Trophoblast cell (in vitro differentiated cells and primary cell): ENCODE measurements around the gene PLA2G2D.

Experiments
- DNase-seq, 2 donors: peaks; one replicate each; pipeline ENCODE4 v3.0.0-alpha.2; 2016
- H2AFZ ChIP-seq: 2 replicates; pipeline ENCODE4 v1.6.1; 2013; ENCODE audit warnings: low read length, moderate library complexity, mild to moderate bottlenecking; ENCODE audit not compliant: insufficient read depth, poor library complexity
- H2AK5ac ChIP-seq: 2 replicates; pipeline ENCODE4 v1.6.1; 2013; ENCODE audit warnings: mild to moderate bottlenecking, low read length
- H2BK120ac ChIP-seq: 2 replicates; pipeline ENCODE4 v1.6.1; 2013; ENCODE audit warnings: low read length, mild to moderate bottlenecking, moderate library complexity; ENCODE audit not compliant: insufficient read depth, poor library complexity
- H2BK12ac ChIP-seq: 2 replicates; pipeline ENCODE4 v1.6.1; 2013; ENCODE audit warnings: mild to moderate bottlenecking, low read length, moderate library complexity
- H2BK5ac ChIP-seq: 2 replicates; pipeline ENCODE4 v1.6.1; 2013; ENCODE audit warnings: low read length, low read depth, moderate library complexity, mild to moderate bottlenecking; ENCODE audit not compliant: poor library complexity
- H3K14ac ChIP-seq: 2 replicates; pipeline ENCODE4 v1.6.1; 2013; ENCODE audit warnings: mild to moderate bottlenecking, low read length
- H3K18ac ChIP-seq: 2 replicates; pipeline ENCODE4 v1.6.1; 2013; ENCODE audit warnings: mild to moderate bottlenecking, low read length
- H3K23ac ChIP-seq: 2 replicates; pipeline ENCODE4 v1.6.1; 2013; ENCODE audit warnings: low read length
- H3K27ac ChIP-seq: 2 replicates; pipeline ENCODE4 v1.5.1; 2013; ENCODE audit warnings: low read depth, mild to moderate bottlenecking, inconsistent platforms, low read length, moderate library complexity
- H3K27me3 ChIP-seq: 2 replicates; pipeline ENCODE4 v1.6.1; 2013; ENCODE audit warnings: inconsistent platforms, mild to moderate bottlenecking, low read length, moderate library complexity; ENCODE audit not compliant: insufficient read depth
- H3K36me3 ChIP-seq, 2 experiments: 1 replicate in 1 of 2; 2 replicates in 1 of 2; pipeline ENCODE4 v1.6.1; 2013; ENCODE audit warnings: low read length in 2 of 2, mild to moderate bottlenecking in 2 of 2, moderate library complexity in 1 of 2; ENCODE audit not compliant: insufficient read depth in 2 of 2, control insufficient read depth in 1 of 2
- H3K4ac ChIP-seq: 2 replicates; pipeline ENCODE4 v1.6.1; 2013; ENCODE audit warnings: low read depth, mild to moderate bottlenecking, low read length, moderate library complexity
- H3K4me1 ChIP-seq, 2 experiments: 1 replicate in 1 of 2; 2 replicates in 1 of 2; pipeline ENCODE4 v1.6.1; 2013; ENCODE audit warnings: low read length in 2 of 2, mild to moderate bottlenecking in 2 of 2, moderate library complexity in 1 of 2; ENCODE audit not compliant: insufficient read depth in 2 of 2, control insufficient read depth in 1 of 2
- H3K4me2 ChIP-seq: 2 replicates; pipeline ENCODE4 v1.6.1; 2013; ENCODE audit warnings: inconsistent platforms, mild to moderate bottlenecking, low read length, moderate library complexity
- H3K4me3 ChIP-seq: 2 replicates; pipeline ENCODE4 v1.5.1; 2013; ENCODE audit warnings: mild to moderate bottlenecking, low read depth, low read length, inconsistent platforms
- H3K79me1 ChIP-seq: one replicate; pipeline ENCODE4 v1.6.1; 2013; ENCODE audit warnings: low read length
- H3K79me2 ChIP-seq: 2 replicates; pipeline ENCODE4 v1.6.1; 2013; ENCODE audit warnings: low read length, mild to moderate bottlenecking; ENCODE audit not compliant: control insufficient read depth, insufficient read depth, poor library complexity
- H3K9ac ChIP-seq: 2 replicates; pipeline ENCODE4 v1.6.1; 2013; ENCODE audit warnings: mild to moderate bottlenecking, low read length
- H3K9me3 ChIP-seq: 2 replicates; pipeline ENCODE4 v1.6.1; 2013; ENCODE audit warnings: low read depth, mild to moderate bottlenecking, control low read depth, inconsistent platforms, low read length; ENCODE audit not compliant: insufficient read depth
- H4K12ac ChIP-seq: 2 replicates; pipeline ENCODE4 v1.6.1; 2013; ENCODE audit warnings: low read depth, mild to moderate bottlenecking, low read length, moderate library complexity
- H4K8ac ChIP-seq: 2 replicates; pipeline ENCODE4 v1.6.1; 2013; ENCODE audit warnings: low read depth, mild to moderate bottlenecking, low read length, moderate library complexity
- H4K91ac ChIP-seq: one replicate; pipeline ENCODE4 v1.6.1; 2013; ENCODE audit warnings: low read depth, mild to moderate bottlenecking, low read length, moderate library complexity
- WGBS: extraction: QIAGEN DNeasy Blood & Tissue Kit; methylation state at CpG from one replicate; pipeline ENCODE4 v1.1.7; 2013; ENCODE audit warnings: missing lambda C conversion rate; ENCODE audit not compliant: insufficient read length, insufficient coverage; ENCODE audit errors: extremely low coverage; 5-methylcytosine and 5-hydroxymethylcytosine counted together

The PLA2G2D gene

DNA sequence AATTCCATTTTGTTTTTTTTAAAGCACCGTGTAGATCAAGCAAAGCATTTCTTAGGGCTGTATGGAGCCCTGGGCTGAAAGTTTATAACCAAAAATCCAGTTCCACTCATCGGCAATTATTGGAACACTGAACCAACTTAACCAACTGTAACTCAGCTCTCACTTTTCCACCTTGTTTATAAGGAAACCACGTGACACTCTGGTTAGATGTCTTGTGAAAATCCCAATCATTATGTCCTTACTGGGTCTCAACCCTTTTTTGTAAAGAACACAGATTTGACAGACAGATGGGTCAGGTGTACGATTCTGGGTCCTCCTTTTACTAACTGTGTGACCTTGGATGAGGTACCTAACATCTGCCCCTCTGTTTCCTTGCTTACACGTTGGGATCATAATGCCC lies 43.1 kb downstream of the PLA2G2D start:
- H3K4me3 ChIP-seq: no peak overlapping the region
- H3K27ac ChIP-seq: no peak overlapping the region
- no peak for DNase-seq
- H3K18ac ChIP-seq: no peak overlapping the region
- no peak overlapping the region for H2AK5ac ChIP-seq
- H3K9me3 ChIP-seq: no peaks in the 10 kb centered on the region
- no peak overlapping the region for H3K4me2 ChIP-seq
- no peak overlapping the region for H2BK120ac ChIP-seq
- H4K12ac ChIP-seq: no peak overlapping the region
- no peak overlapping the region for H3K23ac ChIP-seq
- peaks cover 0 to 5% of the 10 kb centered on the region in 2 experiments for H3K4me1 ChIP-seq
- H2AFZ ChIP-seq: no peak overlapping the region
- no peak overlapping the region for H4K91ac ChIP-seq
- no peak overlapping the region for H3K4ac ChIP-seq
- H3K9ac ChIP-seq: no peak overlapping the region
- no peak overlapping the region for H3K14ac ChIP-seq
- no peaks in the 10 kb centered on the region for H3K27me3 ChIP-seq
- no peaks in the 10 kb centered on the region for H3K79me2 ChIP-seq
- H4K8ac ChIP-seq: no peak overlapping the region
- H3K36me3 ChIP-seq: no peaks in the 10 kb centered on the region
- no peak overlapping the region for H2BK5ac ChIP-seq
- no peaks in the 10 kb centered on the region for H3K79me1 ChIP-seq
- H2BK12ac ChIP-seq: no peak overlapping the region
- WGBS: no CpG with 5 or more reads among the region's 5 CpGs

DNA sequence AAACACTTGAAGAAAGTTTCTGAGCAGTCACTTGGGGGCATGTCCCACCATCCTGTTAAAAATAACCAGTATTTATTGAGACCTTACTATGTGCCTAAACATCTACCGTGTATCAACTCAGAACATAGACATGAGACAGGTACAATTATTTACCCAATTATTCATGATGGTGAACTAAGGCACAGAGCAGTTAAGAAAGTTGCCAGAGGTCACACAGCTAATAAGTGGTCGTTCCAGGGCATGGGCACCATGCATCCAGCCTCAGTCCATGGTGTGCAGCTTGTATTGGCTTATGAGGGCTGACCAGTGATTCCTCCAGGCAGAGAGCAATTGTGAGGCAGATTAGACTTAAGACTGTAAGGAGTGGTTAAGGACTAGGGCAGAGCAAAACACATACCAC lies 44.0 kb downstream of the PLA2G2D start:
- H3K4me2 ChIP-seq: no peak overlapping the region
- H3K36me3 ChIP-seq: no peaks in the 10 kb centered on the region
- H3K23ac ChIP-seq: no peak overlapping the region
- H2AK5ac ChIP-seq: no peak overlapping the region
- no peak overlapping the region for H4K12ac ChIP-seq
- H3K79me2 ChIP-seq: no peaks in the 10 kb centered on the region
- H2BK120ac ChIP-seq: no peak overlapping the region
- H2AFZ ChIP-seq: no peak overlapping the region
- H3K14ac ChIP-seq: no peak overlapping the region
- no peak overlapping the region for H2BK12ac ChIP-seq
- no peak overlapping the region for H3K18ac ChIP-seq
- WGBS: no CpG with 5 or more reads among the region's 2 CpGs
- H4K8ac ChIP-seq: no peak overlapping the region
- no peak overlapping the region for H3K4ac ChIP-seq
- no peak overlapping the region for H4K91ac ChIP-seq
- H3K79me1 ChIP-seq: no peaks in the 10 kb centered on the region
- no peak overlapping the region for H3K27ac ChIP-seq
- DNase-seq: no peak
- H3K4me1 ChIP-seq: peaks cover 0 to 5% of the 10 kb centered on the region in 2 experiments
- H3K4me3 ChIP-seq: no peak overlapping the region
- H3K9me3 ChIP-seq: no peaks in the 10 kb centered on the region
- H3K9ac ChIP-seq: no peak overlapping the region
- no peaks in the 10 kb centered on the region for H3K27me3 ChIP-seq
- H2BK5ac ChIP-seq: no peak overlapping the region

DNA sequence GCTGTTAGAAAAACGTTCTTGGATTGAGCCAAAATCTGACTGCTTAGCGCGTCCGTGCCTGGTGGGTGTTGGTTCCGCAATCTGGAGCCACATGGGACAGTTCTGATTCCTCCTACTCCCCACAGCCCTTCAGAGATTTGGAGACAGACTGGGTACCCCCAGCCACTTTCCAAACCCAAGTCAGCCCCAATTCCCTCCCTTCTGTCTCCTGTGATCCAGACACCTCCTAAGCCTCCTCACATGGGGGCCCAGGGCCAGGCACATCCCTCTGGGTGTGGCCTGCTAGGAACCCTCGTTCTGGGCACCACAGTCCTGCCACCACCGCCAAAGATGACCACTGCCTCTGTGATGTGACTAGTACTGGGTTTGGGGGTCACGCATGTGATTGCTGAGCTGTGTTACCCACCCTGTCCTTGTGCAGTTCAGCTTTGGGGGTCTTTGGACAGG lies 44.6 kb downstream of the PLA2G2D start:
- Histone ChIP-seq H4K91ac (no peak overlapping the region), H2AFZ (no peak overlapping the region), H4K8ac (no peak overlapping the region)

DNA sequence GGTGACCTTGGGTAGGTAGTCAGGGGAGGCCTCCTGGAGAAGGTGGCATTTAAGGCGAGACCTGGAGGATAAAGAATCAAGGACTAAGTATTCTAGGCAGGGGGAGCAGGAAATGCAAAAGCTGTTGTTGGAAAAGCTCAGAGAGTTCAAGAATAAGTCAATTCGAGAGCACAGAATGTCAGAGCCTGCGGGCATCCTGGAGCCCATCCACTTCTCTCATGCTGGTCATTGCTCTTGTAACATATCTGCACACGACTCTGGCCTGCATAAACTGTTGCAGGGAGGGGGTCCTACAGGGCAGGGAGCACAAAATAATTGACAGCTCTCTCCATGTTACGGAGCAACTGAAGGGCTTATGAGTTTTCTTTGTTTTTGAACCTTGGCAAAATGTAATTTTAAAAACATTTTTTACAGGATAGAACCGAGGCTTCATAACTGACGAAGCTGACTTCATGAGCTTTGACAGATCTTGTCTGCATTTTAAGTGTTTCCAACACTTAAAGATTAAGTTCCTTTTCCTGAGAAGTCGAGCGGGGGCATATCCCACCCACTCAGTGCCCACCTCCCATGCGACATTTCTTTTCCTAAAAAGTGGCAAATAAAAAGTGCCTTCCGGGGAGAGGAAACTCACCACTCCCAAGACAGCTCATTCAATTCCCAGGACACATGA lies 45.1 kb downstream of the PLA2G2D start:
- no peak overlapping the region for H4K91ac ChIP-seq
- H3K79me1 ChIP-seq: no peaks in the 10 kb centered on the region
- no peaks in the 10 kb centered on the region for H3K36me3 ChIP-seq
- H3K18ac ChIP-seq: no peak overlapping the region
- H2BK12ac ChIP-seq: no peak overlapping the region
- H2BK120ac ChIP-seq: no peak overlapping the region
- no peak overlapping the region for H3K4me2 ChIP-seq
- no peak overlapping the region for H3K9ac ChIP-seq
- no peak overlapping the region for H2BK5ac ChIP-seq
- H3K27me3 ChIP-seq: no peaks in the 10 kb centered on the region
- no peak overlapping the region for H4K8ac ChIP-seq
- no peaks in the 10 kb centered on the region for H3K79me2 ChIP-seq
- DNase-seq: peak in 1 of 2 donors; percentile 41
- H3K4ac ChIP-seq: no peak overlapping the region
- H2AFZ ChIP-seq: no peak overlapping the region
- no peaks in the 10 kb centered on the region for H3K9me3 ChIP-seq
- WGBS: no CpG with 5 or more reads among the region's 11 CpGs
- H3K23ac ChIP-seq: no peak overlapping the region
- H3K4me3 ChIP-seq: no peak overlapping the region
- H3K14ac ChIP-seq: no peak overlapping the region
- peaks cover 0 to 5% of the 10 kb centered on the region in 2 experiments for H3K4me1 ChIP-seq
- no peak overlapping the region for H4K12ac ChIP-seq
- H2AK5ac ChIP-seq: no peak overlapping the region
- no peak overlapping the region for H3K27ac ChIP-seq

More for the DNA sequence above, 44.6 kb downstream of the PLA2G2D start:
- Histone ChIP-seq H3K9me3 (no peaks in the 10 kb centered on the region), H3K36me3 (no peaks in the 10 kb centered on the region), H3K4me3 (no peak overlapping the region), H4K12ac (no peak overlapping the region), H3K14ac (no peak overlapping the region), H3K27ac (no peak overlapping the region), H2BK120ac (no peak overlapping the region), H3K23ac (no peak overlapping the region), H2BK12ac (no peak overlapping the region), H3K9ac (no peak overlapping the region), H3K4me2 (no peak overlapping the region), H3K27me3 (no peaks in the 10 kb centered on the region), H2BK5ac (no peak overlapping the region), H3K79me2 (no peaks in the 10 kb centered on the region), H3K4ac (no peak overlapping the region), H3K79me1 (no peaks in the 10 kb centered on the region), H2AK5ac (no peak overlapping the region), H3K4me1 (peaks cover 0 to 5% of the 10 kb centered on the region in 2 experiments), H3K18ac (no peak overlapping the region)
- WGBS: no CpG with 5 or more reads among the region's 8 CpGs
- no peak for DNase-seq
